Esophagus squamous epithelium (tissue), 5 donors: Measurements from ENCODE around the gene CYB561D2. TPM values are rescaled to one million over a fixed set of nuclear protein-coding genes. Genes with fewer than 3 reads are reported as not detected.

Source experiments
- DNase-seq: peaks from one replicate; lab custom pipeline; 2025; lab: John Stamatoyannopoulos, UW
- H3K27ac ChIP-seq, 4 donors: fragments of 200-600 bp; sonication (generic); one replicate each; pipeline ENCODE4 v1.5.1; 2016 to 2019; ENCODE audit warnings: mild to moderate bottlenecking in 1 of 4
- H3K27me3 ChIP-seq, 4 donors: fragments of 200-600 bp; sonication (generic); 1 replicate in 3 of 4; 2 replicates in 1 of 4; pipeline versions ENCODE4 v1.5.1 to v1.6.0; 2017 to 2021; ENCODE audit warnings: antibody characterized with exemption in 1 of 4
- H3K36me3 ChIP-seq, 3 donors: fragments of 200-600 bp; sonication (generic); one replicate each; pipeline ENCODE4 v1.5.1; 2016 to 2019
- H3K4me1 ChIP-seq, 3 donors: fragments of 200-600 bp; sonication (generic); one replicate each; pipeline ENCODE4 v1.5.1; 2017 to 2019
- H3K4me3 ChIP-seq, 4 donors: fragments of 200-600 bp; sonication (generic); 1 replicate in 3 of 4; 2 replicates in 1 of 4; pipeline ENCODE4 v1.5.1; 2016 to 2019; ENCODE audit warnings: mild to moderate bottlenecking in 2 of 4, moderate library complexity in 1 of 4
- H3K9me3 ChIP-seq, 3 donors: fragments of 200-600 bp; sonication (generic); one replicate each; pipeline ENCODE4 v1.5.1; 2016 to 2019
- POLR2A ChIP-seq, 4 donors: fragments of 450-650 bp; IDR thresholded peaks; one replicate each; pipeline ENCODE4 v1.6.1; 2017; ENCODE audit warnings: antibody characterized with exemption in 4 of 4, mild to moderate bottlenecking in 4 of 4, moderate library complexity in 3 of 4
- WGBS, 2 donors: methylation state at CpG; one replicate each; pipeline ENCODE4 v1.1.5; 2018; 5-methylcytosine and 5-hydroxymethylcytosine counted together
- intact Hi-C: fragments of 100-400 bp; cut with DNase I; formaldehyde crosslinking; loops from one replicate; pipeline ENCODE4 v1.15.0; 2022
- total RNA-seq, 4 donors: library from RNA; depleted of rRNA; stranded (reverse); fragments of >200 nt; gene quantifications; one replicate each; pipeline ENCODE4 v1.1.0, GENCODE V29; 2016
- TF ChIP-seq, protein P1 (sequence below), 6 experiments: fragments of 450-650 bp in 4 of 6; fragments of 200-600 bp in 2 of 6; sonication (generic) in 2 of 6; IDR thresholded peaks; one replicate each; pipeline ENCODE4 v1.5.1; 2016 to 2019; ENCODE audit warnings: antibody characterized with exemption in 6 of 6, mild to moderate bottlenecking in 4 of 6, moderate library complexity in 4 of 6
- donor health status: DM: yes; HTN: yes; CAD: no.

CYB561D2 gene
- total RNA-seq, 4 donors from 2014 or later: 18.1 to 21.9 (median 20.5) TPM

DNA sequence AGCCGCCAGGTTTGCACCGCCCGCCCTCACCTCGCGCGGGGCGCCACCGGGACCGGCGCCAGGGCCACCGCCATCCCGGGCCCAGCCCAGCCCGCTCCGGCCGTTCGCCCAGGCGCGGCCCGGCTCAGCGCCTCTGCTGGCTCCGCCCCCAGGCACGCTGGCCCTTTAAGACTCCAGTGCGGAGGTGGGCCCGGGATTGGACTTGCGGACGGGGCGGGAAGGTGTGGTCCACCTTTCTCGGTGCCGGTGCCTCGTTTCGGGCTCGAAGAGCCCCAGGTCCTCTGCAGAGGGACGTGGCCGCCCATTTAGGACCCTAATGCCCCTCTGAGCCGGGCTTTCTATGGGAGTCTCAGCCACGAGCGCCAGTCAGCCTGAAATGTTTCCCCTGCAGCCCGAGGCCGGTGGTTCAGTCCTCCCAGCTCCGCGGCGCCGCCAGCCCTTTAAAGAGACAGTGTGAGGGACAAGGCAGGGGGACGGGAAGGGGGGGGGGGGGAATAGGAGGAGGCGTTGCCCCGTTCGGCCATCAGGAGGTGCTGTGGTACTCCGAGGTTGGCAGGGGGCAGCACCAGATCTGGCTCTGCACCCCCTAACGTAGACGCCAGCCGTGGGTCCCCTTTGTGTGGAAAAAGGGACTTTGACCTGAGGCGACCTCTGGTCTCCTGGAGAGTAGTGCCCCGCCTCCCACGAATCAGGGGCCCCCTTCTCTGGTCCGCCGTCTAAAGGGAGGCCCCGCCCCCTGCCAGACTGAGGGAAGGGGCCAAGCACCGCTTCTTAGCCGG, 29.1 kb upstream of the CYB561D2 start:
- H3K27me3 ChIP-seq: no peaks in the 10 kb centered on the region
- WGBS, 2 donors: 0% methylated on average over 5 of the region's 59 CpGs; no CpG with 5 or more reads in 1 of the 2 donors
- DNase-seq: peak; percentile 67
- H3K4me3 ChIP-seq: peak overlapping the region; percentile 71 to 98 (median 82)
- H3K9me3 ChIP-seq: no peaks in the 10 kb centered on the region
- peak overlapping the region; percentile 90 to 98 (median 96) for H3K27ac ChIP-seq
- intact Hi-C loops: loop anchor here (10.0 kb wide), 1 partner anchor 47 kb away; the partner anchor contains the start of gene LSMEM2
- TF ChIP-seq POLR2A (IDR thresholded peaks at IDR 0.05): peak in 2 of 4 donors; percentile 50 to 61
- TF ChIP-seq, protein P1, sequence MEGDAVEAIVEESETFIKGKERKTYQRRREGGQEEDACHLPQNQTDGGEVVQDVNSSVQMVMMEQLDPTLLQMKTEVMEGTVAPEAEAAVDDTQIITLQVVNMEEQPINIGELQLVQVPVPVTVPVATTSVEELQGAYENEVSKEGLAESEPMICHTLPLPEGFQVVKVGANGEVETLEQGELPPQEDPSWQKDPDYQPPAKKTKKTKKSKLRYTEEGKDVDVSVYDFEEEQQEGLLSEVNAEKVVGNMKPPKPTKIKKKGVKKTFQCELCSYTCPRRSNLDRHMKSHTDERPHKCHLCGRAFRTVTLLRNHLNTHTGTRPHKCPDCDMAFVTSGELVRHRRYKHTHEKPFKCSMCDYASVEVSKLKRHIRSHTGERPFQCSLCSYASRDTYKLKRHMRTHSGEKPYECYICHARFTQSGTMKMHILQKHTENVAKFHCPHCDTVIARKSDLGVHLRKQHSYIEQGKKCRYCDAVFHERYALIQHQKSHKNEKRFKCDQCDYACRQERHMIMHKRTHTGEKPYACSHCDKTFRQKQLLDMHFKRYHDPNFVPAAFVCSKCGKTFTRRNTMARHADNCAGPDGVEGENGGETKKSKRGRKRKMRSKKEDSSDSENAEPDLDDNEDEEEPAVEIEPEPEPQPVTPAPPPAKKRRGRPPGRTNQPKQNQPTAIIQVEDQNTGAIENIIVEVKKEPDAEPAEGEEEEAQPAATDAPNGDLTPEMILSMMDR (IDR thresholded peaks at IDR 0.05): peak; percentile 20 to 53 (median 28)
- peaks cover 60 to 93% (median 60%) of the 10 kb centered on the region in 3 donors for H3K4me1 ChIP-seq
- peaks cover 0 to 49% (median 11%) of the 10 kb centered on the region in 3 donors for H3K36me3 ChIP-seq

DNA sequence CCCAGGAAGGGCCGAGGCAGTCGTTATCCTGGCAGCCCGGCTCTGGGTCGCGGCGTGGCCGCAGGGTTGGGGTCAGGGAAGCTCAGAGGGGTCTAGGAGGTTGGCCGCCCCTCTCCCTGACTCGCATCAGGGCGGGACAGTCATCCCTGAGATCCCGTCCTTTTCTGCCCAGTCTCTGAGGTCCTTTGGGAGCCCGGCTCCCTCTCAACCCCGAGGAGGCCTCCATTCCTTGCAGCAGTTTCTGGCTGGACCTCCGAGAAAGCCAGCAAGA, 28.6 kb upstream of the CYB561D2 start:
- Histone ChIP-seq H3K9me3 (no peaks in the 10 kb centered on the region), H3K27ac (peak overlapping the region; percentile 90 to 98 (median 96)), H3K4me1 (peaks cover 61 to 93% (median 62%) of the 10 kb centered on the region in 3 donors), H3K4me3 (peak overlapping the region; percentile 71 to 98 (median 82)), H3K27me3 (no peaks in the 10 kb centered on the region), H3K36me3 (peaks cover 0 to 51% (median 11%) of the 10 kb centered on the region in 3 donors)
- DNase-seq: no peak
- intact Hi-C loops: loop anchor here (10.0 kb wide), 1 partner anchor 47 kb away; the partner anchor contains the start of gene LSMEM2
- WGBS, 2 donors: 22 to 30% methylated on average over 4 to 11 of the region's 14 CpGs
- TF ChIP-seq POLR2A (IDR thresholded peaks at IDR 0.05): no peak

DNA sequence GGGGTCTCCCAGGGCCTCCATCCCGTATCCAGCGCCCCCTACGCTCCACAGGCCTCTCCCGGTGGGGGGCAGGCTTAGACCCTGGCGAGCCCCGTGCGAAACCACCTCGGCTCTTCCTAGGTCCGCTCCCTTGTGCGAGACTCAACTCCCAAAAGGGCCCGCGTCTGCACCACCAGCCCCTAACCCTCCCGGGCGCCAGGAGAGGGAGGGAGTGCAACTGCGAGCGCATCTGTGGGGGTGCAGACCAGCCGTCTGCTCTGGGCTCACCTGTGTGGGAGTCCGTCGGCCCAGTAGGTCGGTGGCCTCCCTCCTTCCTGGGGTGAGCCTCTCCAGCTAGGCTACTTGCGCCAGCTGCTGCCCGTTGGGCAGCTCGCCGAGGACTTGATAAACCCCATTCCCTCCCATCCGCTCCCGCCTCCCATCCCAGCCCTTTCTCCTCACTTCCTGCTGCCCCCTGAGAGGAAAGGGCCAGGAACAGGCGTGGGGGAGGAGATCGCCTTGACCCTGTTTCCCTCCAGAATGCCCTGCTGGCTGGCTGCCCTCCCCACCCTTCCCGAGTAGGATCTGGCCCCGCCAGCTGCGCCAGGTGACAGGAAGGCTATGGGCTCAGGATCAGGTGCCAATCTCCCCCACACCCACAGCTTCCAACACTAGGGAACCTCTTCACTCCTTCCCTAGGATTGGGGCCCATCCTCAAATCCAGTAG, 28.1 kb upstream of the CYB561D2 start, which contains the start of gene HYAL2:
TSS of gene HYAL2 (minus strand) at position 360 of the 706 bp plus-strand sequence. CDS start 2,256 bp downstream, outside the sequence.
- peak within 1 kb of the TSS; percentile 90 to 98 (median 96) for H3K27ac ChIP-seq
- TF ChIP-seq, protein P1 (IDR thresholded peaks at IDR 0.05): no peak
- peak in 2 of 4 donors; percentile 5 to 10 for TF ChIP-seq POLR2A (IDR thresholded peaks at IDR 0.05)
- no peaks in the 10 kb centered on the region for H3K9me3 ChIP-seq
- H3K4me3 ChIP-seq: peak within 1 kb of the TSS; percentile 71 to 98 (median 82)
- DNase-seq: no peak
- no peaks in the 10 kb centered on the region for H3K27me3 ChIP-seq
- peaks cover 0 to 46% (median 8%) of the 10 kb centered on the region in 3 donors for H3K36me3 ChIP-seq
- peaks cover 61 to 93% (median 62%) of the 10 kb centered on the region in 3 donors for H3K4me1 ChIP-seq
- intact Hi-C loops: loop anchor here (10.0 kb wide), 1 partner anchor 48 kb away; the partner anchor contains the start of gene LSMEM2
- 44 to 50% methylated on average over 6 to 8 of the region's 31 CpGs for WGBS, 2 donors

DNA sequence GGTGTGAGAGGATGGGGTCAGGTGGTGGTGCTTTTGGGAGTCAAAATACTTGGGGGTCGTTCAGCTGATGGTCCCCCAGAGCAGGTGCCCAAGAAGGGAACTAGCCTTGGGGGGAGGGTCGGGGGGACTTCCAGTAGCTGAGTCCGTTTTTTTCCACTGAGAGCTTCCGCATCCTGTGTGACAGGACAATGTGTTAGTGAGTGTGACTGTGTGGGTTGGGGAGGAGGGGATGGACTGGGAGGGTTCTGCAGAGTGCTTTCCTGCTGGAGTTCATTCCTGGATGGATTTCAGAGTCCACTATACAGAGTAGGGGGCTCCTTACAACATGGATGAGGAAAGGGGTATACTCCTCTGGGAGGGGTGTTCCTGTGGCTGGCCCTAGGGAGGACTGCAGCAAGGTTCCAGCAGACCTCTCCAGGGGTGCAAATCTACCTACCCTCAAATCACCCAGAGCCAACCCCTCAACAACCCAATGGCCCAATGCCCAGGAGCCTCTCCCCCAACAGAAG, 27.5 kb upstream of the CYB561D2 start:
- peak overlapping the region in 1 of 4 donors; percentile 98 for H3K4me3 ChIP-seq
- H3K27ac ChIP-seq: peak overlapping the region; percentile 90 to 98 (median 96)
- DNase-seq: no peak
- H3K4me1 ChIP-seq: peaks cover 56 to 91% (median 57%) of the 10 kb centered on the region in 3 donors
- no peak for TF ChIP-seq POLR2A (IDR thresholded peaks at IDR 0.05)
- TF ChIP-seq, protein P1 (IDR thresholded peaks at IDR 0.05): no peak
- H3K36me3 ChIP-seq: peaks cover 0 to 40% (median 2%) of the 10 kb centered on the region in 3 donors
- 29 to 60% methylated on average over 4 of the region's 4 CpGs for WGBS, 2 donors
- no peaks in the 10 kb centered on the region for H3K27me3 ChIP-seq
- H3K9me3 ChIP-seq: no peaks in the 10 kb centered on the region
- intact Hi-C loops: loop anchor here (10.0 kb wide), 1 partner anchor 48 kb away; the partner anchor contains the start of gene LSMEM2

DNA sequence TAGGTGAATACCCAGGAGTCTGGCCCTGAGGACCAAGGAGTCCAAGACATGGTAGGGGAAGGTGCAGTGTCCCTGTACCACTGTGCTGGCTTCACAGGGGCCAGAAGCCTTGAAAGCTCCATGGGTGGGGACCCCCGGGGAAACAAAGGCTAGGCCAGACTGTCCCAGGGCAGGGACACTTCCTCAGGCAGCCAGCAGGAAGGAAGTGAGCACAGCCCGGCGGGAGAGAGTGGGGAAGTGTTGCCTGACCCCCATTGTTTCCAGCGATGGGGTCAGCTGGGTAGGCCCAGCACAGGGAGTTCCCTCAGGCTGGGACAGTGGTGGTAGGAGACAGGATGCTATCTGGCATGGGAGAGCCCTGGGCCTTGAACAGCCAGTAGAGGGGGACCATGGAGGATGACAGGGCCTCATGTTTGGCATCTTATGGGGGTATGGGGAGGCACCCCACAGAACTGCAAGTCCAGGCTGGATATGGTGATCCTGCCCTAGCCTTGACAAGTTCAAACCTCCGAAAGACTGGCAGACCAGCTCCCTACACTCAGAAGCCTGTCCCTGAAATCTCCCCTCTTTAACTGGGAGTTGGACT, 27.0 kb upstream of the CYB561D2 start:
- Histone ChIP-seq H3K4me1 (peaks cover 54 to 91% (median 56%) of the 10 kb centered on the region in 3 donors), H3K36me3 (peaks cover 0 to 34% (median 0%) of the 10 kb centered on the region in 3 donors), H3K9me3 (no peaks in the 10 kb centered on the region), H3K27ac (peak overlapping the region; percentile 90 to 98 (median 96)), H3K4me3 (peak overlapping the region in 1 of 4 donors; percentile 23), H3K27me3 (no peaks in the 10 kb centered on the region)
- TF ChIP-seq, protein P1 (IDR thresholded peaks at IDR 0.05): peak in 2 of 6 experiments; percentile 20 to 24
- no peak for TF ChIP-seq POLR2A (IDR thresholded peaks at IDR 0.05)
- WGBS, 2 donors: 43 to 52% methylated on average over 1 to 3 of the region's 5 CpGs
- intact Hi-C loops: loop anchor here (10.0 kb wide), 1 partner anchor 49 kb away; the partner anchor contains the start of gene LSMEM2
- DNase-seq: no peak
